Activated naive CD4-positive, alpha-beta T cell treated with anti-CD3 and anti-CD28 coated beads, Interleukin-2, amount 10 ng/mL, durations not matched to agents 7 days and 5 days (primary cell): Measurements from ENCODE around the gene GAS6.
"Not testable (repeated sequence)": the region's sequence is repeated elsewhere in the genome, so short reads cannot be mapped to it uniquely, and the experiment has no call there.

Experiments used
- CTCF ChIA-PET: fragments of 350-600 bp; sonication (Branson Sonifier 250); formaldehyde crosslinking; loops from one replicate; lab custom pipeline; 2021; ENCODE audit warnings: antibody characterized with exemption; lab: Charles Lee
- DNase-seq: peaks from one replicate; pipeline ENCODE4 v3.0.0-alpha.2; 2020
- H3K27ac Mint-ChIP-seq: one replicate; pipeline ENCODE4 v1.8.0; 2021; ENCODE audit warnings: mild to moderate bottlenecking, moderate library complexity, mixed read lengths
- H3K27me3 Mint-ChIP-seq: one replicate; pipeline ENCODE4 v1.8.0; 2021; ENCODE audit warnings: mild to moderate bottlenecking, mixed read lengths
- H3K36me3 Mint-ChIP-seq: one replicate; pipeline ENCODE4 v1.8.0; 2021; ENCODE audit warnings: mixed read lengths
- H3K4me1 Mint-ChIP-seq: one replicate; pipeline ENCODE4 v1.8.0; 2021; ENCODE audit warnings: mixed read lengths
- H3K4me3 Mint-ChIP-seq: one replicate; pipeline ENCODE4 v1.8.0; 2021; ENCODE audit warnings: mild to moderate bottlenecking, moderate library complexity, mixed read lengths
- H3K9me3 Mint-ChIP-seq: one replicate; pipeline ENCODE4 v1.8.0; 2021; ENCODE audit warnings: mixed read lengths

The GAS6 gene

DNA sequence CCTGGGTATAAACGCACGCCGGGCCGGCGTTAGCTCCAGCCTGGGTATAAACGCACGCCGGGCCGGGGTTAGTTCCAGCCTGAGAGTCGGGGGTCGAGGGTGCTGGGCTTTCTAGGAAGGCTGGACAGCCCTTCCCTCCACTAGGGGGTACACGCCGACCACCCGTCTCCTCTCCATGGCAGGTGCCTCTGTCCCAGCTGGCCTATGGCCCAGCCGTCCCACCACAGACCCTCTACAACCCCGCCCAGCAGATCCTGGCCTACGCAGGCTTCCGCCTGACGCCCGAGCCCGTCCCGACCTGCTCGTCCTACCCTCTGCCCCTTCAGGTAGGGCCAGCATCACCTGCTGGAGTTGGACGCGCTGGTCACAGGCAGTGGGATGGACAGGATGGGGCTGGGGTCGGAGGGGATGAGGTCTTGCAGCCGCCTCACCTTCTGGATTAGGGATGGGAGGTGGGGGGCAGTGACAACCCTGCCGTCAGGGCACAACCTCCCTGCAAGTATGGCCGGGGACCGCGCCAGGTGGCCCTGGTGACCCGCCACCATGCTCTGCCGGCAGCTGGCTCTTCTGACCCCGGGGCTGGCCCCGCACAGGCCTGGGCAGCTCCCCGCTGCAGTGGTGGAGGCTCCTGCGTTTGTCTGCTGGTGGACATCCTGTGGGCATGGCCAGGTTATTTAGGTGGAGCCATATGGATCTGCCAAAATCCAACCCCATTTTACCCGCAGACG lies 59.0 kb downstream of the GAS6 start:
- peaks cover 14% of the 10 kb centered on the region for H3K9me3 Mint-ChIP-seq
- no peaks in the 10 kb centered on the region for H3K4me1 Mint-ChIP-seq
- H3K27me3 Mint-ChIP-seq, result no peaks in the 10 kb centered on the region
- H3K36me3 Mint-ChIP-seq, result peaks cover 4% of the 10 kb centered on the region
- CTCF ChIA-PET, result interaction anchor here (0.6 kb wide), 1 partner anchor 12 kb away, joined by 3 read pairs; no protein-coding TSS in a partner anchor
- H3K27ac Mint-ChIP-seq, result no peak overlapping the region
- no peak overlapping the region for H3K4me3 Mint-ChIP-seq
- DNase-seq, result no peak

DNA sequence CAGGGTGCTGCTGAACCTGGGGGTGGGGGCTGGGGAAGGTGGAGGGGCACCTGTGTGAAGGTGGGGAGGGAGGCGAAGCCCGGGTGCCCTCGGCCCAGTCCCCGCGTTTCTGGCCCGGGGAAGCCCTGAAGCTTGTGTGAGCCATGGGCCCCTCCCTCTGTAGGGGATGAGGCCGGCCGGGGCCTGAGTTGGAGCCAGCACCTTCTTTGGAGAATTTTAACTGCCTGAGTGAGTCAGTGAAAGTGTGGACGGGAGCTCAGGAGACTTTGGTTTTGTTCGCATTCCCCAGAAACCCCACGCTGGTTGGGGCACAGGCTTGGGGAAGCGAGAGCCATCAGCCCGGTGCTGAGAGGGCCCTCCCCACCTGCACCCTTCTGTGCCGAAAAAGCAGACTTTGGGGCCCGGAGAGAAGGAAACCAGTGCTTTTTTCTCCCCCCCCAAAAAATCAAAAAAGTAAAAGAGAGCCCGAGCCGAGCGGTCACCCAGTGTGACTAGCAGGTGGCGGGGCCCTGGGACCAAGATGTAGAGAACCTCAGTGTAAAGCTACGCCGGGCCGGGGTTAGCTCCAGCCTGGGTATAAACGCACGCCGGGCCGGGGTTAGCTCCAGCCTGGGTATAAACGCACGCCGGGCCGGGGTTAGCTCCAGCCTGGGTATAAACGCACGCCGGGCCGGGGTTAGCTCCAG lies 59.7 kb downstream of the GAS6 start:
- no peak overlapping the region for H3K27ac Mint-ChIP-seq
- CTCF ChIA-PET, result no interaction called here
- H3K4me3 Mint-ChIP-seq, result no peak overlapping the region
- DNase-seq, result no peak
- H3K36me3 Mint-ChIP-seq, result peaks cover 4% of the 10 kb centered on the region
- H3K9me3 Mint-ChIP-seq, result peaks cover 11% of the 10 kb centered on the region
- H3K4me1 Mint-ChIP-seq, result no peaks in the 10 kb centered on the region
- no peaks in the 10 kb centered on the region for H3K27me3 Mint-ChIP-seq

DNA sequence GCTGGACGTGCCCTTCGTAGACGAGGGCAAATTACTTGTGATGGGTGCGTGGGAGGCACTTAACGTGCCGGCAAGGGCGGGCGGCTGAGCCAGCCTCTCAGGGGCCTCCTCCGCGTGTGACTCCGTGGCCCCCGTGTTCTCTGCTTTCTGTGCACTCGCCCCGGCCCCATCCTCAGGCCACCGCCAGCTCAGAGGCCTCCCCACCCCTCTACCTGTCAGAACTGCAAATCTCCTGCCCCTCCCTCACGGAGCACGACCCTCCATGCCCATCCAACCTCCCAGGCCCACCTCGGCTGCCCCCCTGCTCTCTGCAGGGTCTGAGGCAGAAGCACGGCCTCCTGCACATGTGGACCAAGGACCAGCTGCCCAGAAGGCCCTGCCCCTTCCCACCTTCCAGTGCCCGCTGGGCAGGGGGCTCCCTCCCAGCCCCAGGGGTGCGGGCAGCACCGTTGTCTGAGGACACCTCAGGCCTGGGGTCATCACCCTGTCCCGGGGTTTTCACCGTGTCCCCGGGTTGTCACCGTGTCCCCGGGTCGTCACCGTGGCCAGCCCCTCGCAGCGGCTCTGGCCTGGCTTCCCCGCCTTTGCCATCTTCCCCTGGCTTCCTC lies 60.4 kb downstream of the GAS6 start:
- Mint-ChIP-seq H3K9me3 (peaks cover 7% of the 10 kb centered on the region), H3K4me3 (no peak overlapping the region), H3K36me3 (peaks cover 4% of the 10 kb centered on the region), H3K27ac (no peak overlapping the region), H3K4me1 (no peaks in the 10 kb centered on the region), H3K27me3 (no peaks in the 10 kb centered on the region)
- CTCF ChIA-PET, result no interaction called here
- no peak for DNase-seq

DNA sequence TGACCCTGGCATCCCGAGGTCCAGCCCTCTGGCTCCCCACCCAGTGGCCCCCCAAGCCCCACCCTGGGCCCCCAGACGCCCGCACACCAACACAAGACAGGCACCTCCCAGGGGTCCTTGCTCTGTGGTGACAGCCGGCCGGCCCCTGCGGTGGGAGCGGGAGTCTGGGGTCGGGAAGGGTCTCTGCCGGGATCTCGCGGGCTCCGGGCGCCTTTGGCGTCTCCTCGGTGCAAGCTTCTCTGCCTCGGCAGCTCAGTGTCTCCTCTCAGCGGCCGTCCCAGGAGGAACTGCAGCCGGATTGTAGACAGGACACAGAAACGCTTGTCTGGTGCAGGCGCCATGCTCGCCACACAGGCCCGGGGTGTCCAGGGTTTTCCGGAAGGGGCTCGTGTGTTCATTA lies 61.1 kb downstream of the GAS6 start:
- H3K4me1 Mint-ChIP-seq, result no peaks in the 10 kb centered on the region
- CTCF ChIA-PET, result no interaction called here

DNA sequence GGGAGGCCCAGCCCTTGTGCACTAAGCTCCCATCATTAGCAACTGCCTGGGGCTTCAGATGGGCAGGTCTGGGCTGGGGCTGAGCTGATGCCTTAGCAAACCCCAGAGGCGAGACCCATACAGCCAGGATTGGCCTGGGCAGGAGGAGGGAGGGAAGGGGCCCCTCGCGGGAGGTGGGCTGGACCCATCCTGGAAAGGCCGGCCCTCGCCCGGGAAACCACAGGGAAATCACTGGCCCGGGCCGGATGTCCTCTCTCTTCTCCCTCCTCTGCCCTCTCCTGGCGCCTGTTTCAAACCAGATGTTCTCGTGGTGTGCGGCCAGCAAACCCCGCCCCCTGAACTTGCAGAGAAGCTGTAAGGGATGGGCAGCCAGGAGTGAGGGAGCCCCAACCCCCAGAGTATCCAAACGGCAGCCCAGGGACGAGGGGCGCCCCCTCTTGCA lies 61.8 kb downstream of the GAS6 start:
- no peak overlapping the region for H3K4me3 Mint-ChIP-seq
- H3K36me3 Mint-ChIP-seq, result no peaks in the 10 kb centered on the region
- no peaks in the 10 kb centered on the region for H3K9me3 Mint-ChIP-seq
- H3K27me3 Mint-ChIP-seq, result no peaks in the 10 kb centered on the region
- no peak for DNase-seq
- H3K27ac Mint-ChIP-seq, result no peak overlapping the region
- H3K4me1 Mint-ChIP-seq, result no peaks in the 10 kb centered on the region
- CTCF ChIA-PET, result no interaction called here

More for the DNA sequence above, 61.1 kb downstream of the GAS6 start:
- H3K36me3 Mint-ChIP-seq, result no peaks in the 10 kb centered on the region
- H3K27me3 Mint-ChIP-seq, result no peaks in the 10 kb centered on the region
- peaks cover under 1% of the 10 kb centered on the region for H3K9me3 Mint-ChIP-seq
- H3K4me3 Mint-ChIP-seq, result no peak overlapping the region
- DNase-seq, result no peak
- H3K27ac Mint-ChIP-seq, result no peak overlapping the region

DNA sequence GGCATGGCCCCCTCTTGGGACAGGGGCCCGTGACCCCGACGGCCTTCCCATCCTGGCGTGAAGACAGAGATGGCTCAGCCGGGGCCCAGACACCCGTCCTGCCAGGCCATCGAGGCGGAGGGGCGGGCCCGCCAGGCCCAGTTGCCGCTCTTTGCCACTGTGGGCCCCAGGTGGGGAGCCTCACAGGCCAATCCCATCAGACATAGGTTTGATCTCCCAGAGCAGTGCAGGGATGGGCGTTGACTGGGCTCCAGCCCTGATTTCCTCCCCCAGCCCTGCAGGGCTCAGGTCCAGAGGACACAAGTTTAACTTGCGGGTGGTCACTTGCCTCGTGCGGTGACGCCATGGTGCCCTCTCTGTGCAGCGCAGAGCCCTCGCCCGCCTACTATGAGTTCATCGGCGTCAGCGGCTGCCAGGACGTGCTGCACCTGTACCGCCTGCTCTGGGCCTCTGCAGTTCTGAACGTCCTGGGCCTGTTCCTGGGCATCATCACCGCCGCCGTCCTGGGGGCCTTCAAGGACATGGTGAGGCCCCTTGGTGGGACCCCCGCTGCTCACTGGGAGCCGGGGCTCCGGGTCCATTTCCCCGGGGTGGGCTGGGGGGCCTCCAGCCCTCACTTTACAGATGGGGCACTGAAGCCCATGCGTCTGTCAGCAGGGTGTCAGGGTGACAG lies 62.5 kb downstream of the GAS6 start:
- H3K4me1 Mint-ChIP-seq, result no peaks in the 10 kb centered on the region
- no peak overlapping the region for H3K27ac Mint-ChIP-seq
- CTCF ChIA-PET, result no interaction called here
- no peak overlapping the region for H3K4me3 Mint-ChIP-seq
- H3K27me3 Mint-ChIP-seq, result no peaks in the 10 kb centered on the region
- no peaks in the 10 kb centered on the region for H3K9me3 Mint-ChIP-seq
- no peak for DNase-seq
- H3K36me3 Mint-ChIP-seq, result no peaks in the 10 kb centered on the region

DNA sequence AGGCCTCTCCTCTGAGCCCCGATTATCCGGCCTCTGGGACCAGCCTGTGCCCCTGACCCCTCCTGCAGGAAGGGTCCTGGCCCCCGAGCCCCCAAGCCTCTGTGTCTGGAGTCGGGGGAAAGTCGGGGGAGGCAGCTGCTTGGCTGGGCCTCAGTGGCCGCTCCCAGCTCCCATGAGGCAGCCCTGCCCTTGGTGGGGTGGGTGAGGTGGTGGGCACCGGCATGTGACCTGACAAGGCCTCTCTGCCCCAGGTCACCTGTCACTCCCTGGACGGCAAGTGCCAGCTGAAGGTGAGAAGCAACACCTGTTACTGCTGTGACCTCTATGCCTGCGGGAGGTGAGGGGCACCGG lies 63.3 kb downstream of the GAS6 start:
- Mint-ChIP-seq H3K4me3 (no peak overlapping the region), H3K36me3 (no peaks in the 10 kb centered on the region), H3K27ac (no peak overlapping the region), H3K27me3 (no peaks in the 10 kb centered on the region), H3K4me1 (no peaks in the 10 kb centered on the region), H3K9me3 (no peaks in the 10 kb centered on the region)
- CTCF ChIA-PET, result no interaction called here
- DNase-seq, result no peak

DNA sequence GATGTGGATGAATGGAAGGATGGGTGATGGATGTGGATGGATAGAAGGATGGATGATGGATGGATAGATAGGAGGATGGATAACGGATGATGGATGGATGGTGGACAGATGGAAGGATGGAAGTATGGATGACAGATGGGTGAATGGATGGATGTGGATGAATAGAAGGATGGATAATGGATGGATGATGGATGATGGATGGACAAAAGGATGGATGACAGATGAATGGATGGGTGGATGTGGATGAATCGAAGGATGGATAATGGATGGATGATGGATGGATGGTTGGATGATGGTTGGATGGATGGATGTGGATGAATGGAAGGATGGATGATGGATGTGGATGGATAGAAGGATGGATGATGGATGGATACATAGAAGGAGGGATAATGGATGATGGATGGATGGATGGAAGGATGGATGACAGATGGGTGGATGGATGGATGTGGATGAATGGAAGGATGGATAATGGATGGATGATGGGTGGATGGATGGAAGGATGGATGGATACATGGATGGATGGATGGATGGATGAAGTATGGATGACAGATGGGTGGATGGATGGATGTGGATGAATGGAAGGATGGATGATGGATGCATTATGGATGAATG lies 65.6 kb downstream of the GAS6 start:
- no peaks in the 10 kb centered on the region for H3K36me3 Mint-ChIP-seq
- DNase-seq, result no peak
- CTCF ChIA-PET, result no interaction called here
- no peak overlapping the region for H3K27ac Mint-ChIP-seq
- no peak overlapping the region for H3K4me3 Mint-ChIP-seq
- H3K9me3 Mint-ChIP-seq, result no peaks in the 10 kb centered on the region
- no peaks in the 10 kb centered on the region for H3K27me3 Mint-ChIP-seq
- H3K4me1 Mint-ChIP-seq, result no peaks in the 10 kb centered on the region

DNA sequence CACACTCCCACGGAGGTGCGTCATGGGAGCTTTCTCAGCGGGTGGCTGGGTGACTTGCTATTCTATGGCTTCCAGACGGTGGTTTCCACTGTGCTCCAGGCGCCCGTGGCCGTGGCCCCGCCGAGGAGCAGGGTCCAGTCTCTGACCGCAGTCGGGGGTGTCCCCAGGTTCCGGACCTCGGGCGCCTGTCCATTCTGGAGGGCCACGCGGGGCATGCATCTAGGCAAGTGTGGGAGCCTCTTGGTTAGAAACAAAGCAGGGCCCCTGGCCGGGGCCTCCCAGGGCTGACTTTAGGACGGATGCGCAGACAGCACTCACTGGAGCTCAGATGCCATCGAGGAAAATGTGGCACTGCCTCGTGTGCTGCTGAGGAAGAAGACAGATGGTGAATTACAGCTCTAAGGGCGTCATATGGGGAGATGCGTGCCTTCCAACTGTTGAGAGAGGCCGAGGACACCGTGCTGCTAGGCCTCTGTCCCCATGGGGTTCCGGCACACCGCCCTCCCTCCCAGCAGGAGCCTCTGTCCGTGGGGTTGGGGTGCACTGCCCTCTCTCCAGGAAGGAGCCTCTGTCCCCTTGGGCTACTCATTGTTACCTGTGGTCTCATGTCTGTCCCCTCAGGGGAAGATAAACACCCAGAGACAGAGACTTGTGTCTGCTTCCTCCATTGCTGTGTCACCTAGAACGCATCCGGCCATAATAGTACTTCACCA lies 66.8 kb downstream of the GAS6 start:
- no peaks in the 10 kb centered on the region for H3K4me1 Mint-ChIP-seq
- H3K27me3 Mint-ChIP-seq, result no peaks in the 10 kb centered on the region
- no peak overlapping the region for H3K27ac Mint-ChIP-seq
- no peak for DNase-seq
- H3K36me3 Mint-ChIP-seq, result no peaks in the 10 kb centered on the region
- CTCF ChIA-PET, result no interaction called here
- H3K4me3 Mint-ChIP-seq, result no peak overlapping the region
- no peaks in the 10 kb centered on the region for H3K9me3 Mint-ChIP-seq

DNA sequence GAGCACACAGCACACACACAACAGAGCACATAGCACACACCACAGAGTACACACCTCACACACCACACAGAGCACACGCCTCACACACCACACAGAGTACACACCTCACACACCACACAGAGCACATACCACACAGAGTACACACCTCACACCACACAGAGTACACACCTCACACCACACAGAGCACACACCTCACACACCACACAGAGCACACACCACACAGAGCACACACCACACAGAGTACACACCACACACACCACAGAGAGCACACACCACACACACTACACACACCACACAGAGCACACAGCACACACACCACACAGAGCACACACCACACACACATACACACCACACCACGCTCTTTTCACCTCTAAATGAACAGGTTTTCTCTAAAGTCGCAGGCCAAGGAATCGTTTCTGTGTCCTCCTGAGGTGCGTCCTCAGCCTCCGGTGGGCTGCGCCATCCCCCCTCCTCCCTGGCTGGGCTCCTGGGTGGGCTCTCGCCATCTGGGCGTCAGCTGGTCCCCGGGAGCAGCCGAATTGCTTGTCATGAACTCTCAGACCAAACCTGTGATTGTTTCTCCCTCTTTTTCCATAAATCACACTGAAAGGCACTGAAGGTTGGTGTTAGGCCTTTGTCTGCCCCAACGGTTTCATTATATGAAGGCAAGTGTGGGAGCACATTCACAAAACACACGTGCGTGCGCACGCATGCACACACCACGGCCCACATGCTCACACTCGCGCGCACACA lies 67.5 kb downstream of the GAS6 start:
- Mint-ChIP-seq H3K4me3 (no peak overlapping the region), H3K36me3 (no peaks in the 10 kb centered on the region), H3K27ac (no peak overlapping the region), H3K4me1 (no peaks in the 10 kb centered on the region), H3K27me3 (no peaks in the 10 kb centered on the region), H3K9me3 (no peaks in the 10 kb centered on the region)
- DNase-seq, result no peak
- CTCF ChIA-PET, result no interaction called here

DNA sequence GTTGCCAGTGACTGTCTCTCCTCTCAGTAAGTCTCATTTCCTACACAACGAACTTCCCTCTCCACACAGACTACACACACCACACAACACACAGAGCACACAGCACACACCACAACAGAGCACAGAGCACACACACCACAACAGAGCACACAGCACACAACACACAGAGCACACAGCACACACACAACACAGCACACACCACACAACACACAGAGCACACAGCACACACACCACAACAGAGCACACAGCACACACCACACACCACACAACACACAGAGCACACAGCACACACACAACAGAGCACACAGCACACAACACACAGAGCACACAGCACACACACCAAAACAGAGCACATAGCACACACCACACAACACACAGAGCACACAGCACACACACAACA lies 68.5 kb downstream of the GAS6 start:
- H3K4me1 Mint-ChIP-seq, DNase-seq, H3K9me3 Mint-ChIP-seq, CTCF ChIA-PET, H3K4me3 Mint-ChIP-seq, H3K27ac Mint-ChIP-seq, H3K27me3 Mint-ChIP-seq, H3K36me3 Mint-ChIP-seq: not testable (repeated sequence)

DNA sequence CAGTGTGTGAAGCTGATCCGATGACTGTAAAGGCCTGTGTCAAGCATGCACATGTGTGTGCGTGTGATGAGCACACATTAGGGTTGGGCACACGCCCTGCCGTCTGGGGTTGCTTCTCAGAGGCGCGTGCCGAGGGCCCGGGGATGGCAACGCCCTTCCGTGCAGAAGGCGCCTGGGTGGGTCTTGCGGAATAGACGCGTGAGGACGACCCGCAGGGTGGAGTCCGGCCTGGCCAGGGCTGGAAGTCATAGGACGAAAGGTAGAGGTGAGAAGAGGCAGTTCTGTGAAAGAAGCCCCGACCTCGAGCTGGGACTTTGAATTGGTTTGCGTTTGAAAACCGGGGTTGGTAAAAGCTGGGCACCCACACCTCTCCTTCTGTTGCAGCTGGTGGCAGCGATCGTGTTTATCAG lies 69.1 kb downstream of the GAS6 start:
- Mint-ChIP-seq H3K36me3 (no peaks in the 10 kb centered on the region), H3K27me3 (no peaks in the 10 kb centered on the region), H3K4me1 (no peaks in the 10 kb centered on the region), H3K9me3 (no peaks in the 10 kb centered on the region), H3K27ac (no peak overlapping the region), H3K4me3 (no peak overlapping the region)
- CTCF ChIA-PET, result no interaction called here
- DNase-seq, result no peak

DNA sequence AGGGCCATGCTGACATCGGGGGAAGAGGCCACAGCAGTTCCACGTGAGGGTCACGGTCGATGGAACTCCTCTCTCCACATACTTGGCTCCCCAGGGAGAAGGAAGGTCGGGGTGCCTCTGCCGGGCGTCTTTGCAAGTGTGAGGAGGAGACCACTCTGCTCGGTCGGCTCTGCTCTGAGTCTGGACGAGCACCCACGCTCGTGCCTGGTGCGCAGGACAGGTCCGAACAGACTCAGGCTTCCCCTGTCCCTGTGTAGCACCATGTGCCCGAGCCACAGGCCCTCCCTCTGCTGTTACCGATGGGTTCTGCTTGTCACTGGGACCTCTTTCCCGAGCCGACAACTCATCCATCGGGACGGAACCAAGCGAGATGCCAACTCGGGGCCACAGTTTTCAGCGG lies 69.8 kb downstream of the GAS6 start:
- no peak for DNase-seq
- H3K27ac Mint-ChIP-seq, result no peak overlapping the region
- H3K27me3 Mint-ChIP-seq, result no peaks in the 10 kb centered on the region
- H3K4me1 Mint-ChIP-seq, result no peaks in the 10 kb centered on the region
- H3K4me3 Mint-ChIP-seq, result no peak overlapping the region
- H3K9me3 Mint-ChIP-seq, result no peaks in the 10 kb centered on the region
- CTCF ChIA-PET, result no interaction called here
- no peaks in the 10 kb centered on the region for H3K36me3 Mint-ChIP-seq
